ENCODE results near the gene DHRS3.

DHRS3 gene

DNA sequence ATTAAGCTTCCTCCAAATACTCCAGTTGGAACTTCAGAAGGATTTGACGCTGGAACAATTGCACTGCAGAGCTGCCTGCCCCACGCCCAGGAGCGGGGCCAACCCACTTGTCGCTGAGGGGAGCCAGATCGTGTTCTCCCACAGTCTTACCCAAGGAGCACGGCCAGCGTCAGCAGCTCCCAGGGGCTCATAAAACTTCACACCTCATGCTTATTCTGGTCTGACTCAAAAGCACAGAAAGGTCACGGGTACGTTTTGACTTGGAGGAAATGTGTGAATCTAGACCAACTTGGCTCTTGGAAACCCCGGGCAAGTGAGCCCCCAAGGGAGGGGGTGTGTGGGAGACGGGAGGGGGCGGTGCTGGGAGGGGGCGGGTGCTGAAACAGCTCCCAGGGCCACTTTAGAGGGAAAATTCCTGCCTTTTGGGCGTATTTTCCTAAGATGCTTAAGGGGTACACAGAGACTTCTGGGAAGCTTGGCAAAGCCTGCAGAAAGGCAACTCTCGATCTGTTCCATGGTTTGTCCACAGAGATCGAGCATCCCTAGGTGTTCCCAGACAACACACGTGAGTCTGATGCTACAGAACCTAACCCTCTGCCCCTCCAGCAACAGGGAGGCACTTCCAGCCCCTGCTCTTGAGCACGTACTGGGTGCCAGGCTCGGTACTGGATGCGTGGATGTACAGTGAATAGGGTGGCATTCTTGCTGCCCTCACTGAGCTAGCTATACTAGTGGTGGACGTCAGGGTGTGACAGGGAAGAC is 98.9 kb downstream of the DHRS3 start:
- peaks cover 2% of the 10 kb centered on the region for H3K9me3 Mint-ChIP-seq
- H3K27ac Mint-ChIP-seq: no peak overlapping the region
- H3K4me3 Mint-ChIP-seq: no peak overlapping the region
- peaks cover 6% of the 10 kb centered on the region for H3K4me1 Mint-ChIP-seq (ENCODE audit: low read depth)
- peaks cover 23% of the 10 kb centered on the region for H3K36me3 Mint-ChIP-seq (ENCODE audit: low read depth)
- no peaks in the 10 kb centered on the region for H3K27me3 Mint-ChIP-seq (ENCODE audit: low read depth)

Measured in T-helper 1 cell treated with Interleukin-12 subunit alpha and Interleukin-12 subunit beta and Interleukin-4 antibody, amounts not matched to agents 30 μg/mL and 1 μg/mL, for 36 hours (primary cell).